HG02852 (cell line): Measurements from ENCODE around the gene OVCH1.
"Not testable (repeated sequence)": the region's sequence is repeated elsewhere in the genome, so short reads cannot be mapped to it uniquely, and the experiment has no call there.

Source experiments
- ATAC-seq: cut with Tn5 transposase; IDR thresholded peaks from one replicate; pipeline ENCODE4 v1.9.1; 2021; ENCODE audit warnings: mild to moderate bottlenecking, moderate library complexity; ENCODE audit not compliant: unreplicated experiment

Gene OVCH1

GRCh38 chr12:29508949-29509348, 11.5 kb upstream of the OVCH1 start:
- ATAC-seq: no peak

- ATAC-seq: no peak
Observed at GRCh38 chr12:29505122-29505521, 7.6 kb upstream of the OVCH1 start.

GRCh38 chr12:29503283-29503682, 5.8 kb upstream of the OVCH1 start:
- ATAC-seq: no peak

- no peak for ATAC-seq
Observed at GRCh38 chr12:29499235-29499634, 1.7 kb upstream of the OVCH1 start.

GRCh38 chr12:29492891-29493290, 4.6 kb downstream of the OVCH1 start:
- ATAC-seq: no peak

GRCh38 chr12:29486972-29487371, 10.5 kb downstream of the OVCH1 start:
- no peak for ATAC-seq

- no peak for ATAC-seq
Observed at GRCh38 chr12:29463198-29463597, 34.3 kb downstream of the OVCH1 start.

- ATAC-seq: no peak
Observed at GRCh38 chr12:29460082-29460481, 37.4 kb downstream of the OVCH1 start.

- ATAC-seq: no peak
Observed at GRCh38 chr12:29455087-29455486, 42.4 kb downstream of the OVCH1 start.

- ATAC-seq: no peak
Observed at GRCh38 chr12:29451888-29452287, 45.6 kb downstream of the OVCH1 start.

- ATAC-seq: no peak
Observed at GRCh38 chr12:29448157-29448556, 49.3 kb downstream of the OVCH1 start.

GRCh38 chr12:29447285-29447975, 50.1 kb downstream of the OVCH1 start:
- no peak for ATAC-seq

GRCh38 chr12:29439506-29439905, 58.0 kb downstream of the OVCH1 start:
- ATAC-seq: no peak

- ATAC-seq: no peak
Observed at GRCh38 chr12:29438752-29439408, 58.6 kb downstream of the OVCH1 start.

GRCh38 chr12:29437575-29437974, 59.9 kb downstream of the OVCH1 start:
- ATAC-seq: no peak

GRCh38 chr12:29436815-29437214, 60.7 kb downstream of the OVCH1 start:
- not testable (repeated sequence) for ATAC-seq

- ATAC-seq: no peak
Observed at GRCh38 chr12:29431513-29431912, 66.0 kb downstream of the OVCH1 start.

- no peak for ATAC-seq
Observed at GRCh38 chr12:29430716-29431044, 66.8 kb downstream of the OVCH1 start.

GRCh38 chr12:29429999-29430715, 67.3 kb downstream of the OVCH1 start:
- no peak for ATAC-seq

GRCh38 chr12:29428633-29429032, 68.9 kb downstream of the OVCH1 start:
- ATAC-seq: peak; percentile 49

GRCh38 chr12:29427964-29428363, 69.5 kb downstream of the OVCH1 start:
- peak; percentile 99 for ATAC-seq

GRCh38 chr12:29426498-29426897, 71.0 kb downstream of the OVCH1 start:
- no peak for ATAC-seq
